ENCODE results near the gene ZWILCH.
"Not testable (repeated sequence)": the region's sequence is repeated elsewhere in the genome, so short reads cannot be mapped to it uniquely, and the experiment has no call there.

ZWILCH gene

GRCh38 chr15:66588537-66588936 lies 83.4 kb downstream of the ZWILCH start:
- Histone ChIP-seq H3K4me3 (no peak overlapping the region), H3K27me3 (peaks cover 0 to 20% of the 10 kb centered on the region in 2 donors), H3K27ac (no peak overlapping the region), H3K36me3 (no peaks in the 10 kb centered on the region), H3K9me3 (no peaks in the 10 kb centered on the region), H3K4me1 (no peaks in the 10 kb centered on the region)
- no peak for DNase-seq
- intact Hi-C loops (cut with DNase I; ENCODE audit: low total_unique reads) = no loop called here
- no peak for TF ChIP-seq CTCF (IDR thresholded peaks at IDR 0.05)

- intact Hi-C loops (cut with DNase I; ENCODE audit: low total_unique reads) = no loop called here
- DNase-seq = no peak
Observed at GRCh38 chr15:66588971-66589370, 83.8 kb downstream of the ZWILCH start.

GRCh38 chr15:66589429-66589828 lies 84.3 kb downstream of the ZWILCH start:
- intact Hi-C loops (cut with DNase I; ENCODE audit: low total_unique reads); H3K36me3 ChIP-seq; DNase-seq; H3K4me3 ChIP-seq; H3K27ac ChIP-seq; H3K4me1 ChIP-seq; H3K9me3 ChIP-seq: not testable (repeated sequence)
- H3K27me3 ChIP-seq = peaks cover 0 to 20% of the 10 kb centered on the region in 2 donors

More at GRCh38 chr15:66588971-66589370, 83.8 kb downstream of the ZWILCH start:
- Histone ChIP-seq H3K27me3 (peaks cover 0 to 20% of the 10 kb centered on the region in 2 donors), H3K36me3 (no peaks in the 10 kb centered on the region), H3K9me3 (no peaks in the 10 kb centered on the region), H3K4me3 (no peak overlapping the region), H3K27ac (no peak overlapping the region), H3K4me1 (no peaks in the 10 kb centered on the region)
- TF ChIP-seq CTCF (IDR thresholded peaks at IDR 0.05) = no peak

GRCh38 chr15:66590435-66590834 lies 85.3 kb downstream of the ZWILCH start:
- H3K4me1 ChIP-seq = no peaks in the 10 kb centered on the region
- peaks cover 0 to 20% of the 10 kb centered on the region in 2 donors for H3K27me3 ChIP-seq
- H3K36me3 ChIP-seq = no peaks in the 10 kb centered on the region
- H3K27ac ChIP-seq = no peak overlapping the region
- no peaks in the 10 kb centered on the region for H3K9me3 ChIP-seq
- no peak for TF ChIP-seq CTCF (IDR thresholded peaks at IDR 0.05)
- intact Hi-C loops (cut with DNase I; ENCODE audit: low total_unique reads) = no loop called here
- no peak overlapping the region for H3K4me3 ChIP-seq
- no peak for DNase-seq

GRCh38 chr15:66591322-66591862 lies 86.3 kb downstream of the ZWILCH start:
- no peak for TF ChIP-seq CTCF (IDR thresholded peaks at IDR 0.05)
- no peak overlapping the region for H3K4me3 ChIP-seq
- H3K36me3 ChIP-seq = no peaks in the 10 kb centered on the region
- H3K27me3 ChIP-seq = peaks cover 0 to 16% of the 10 kb centered on the region in 2 donors
- intact Hi-C loops (cut with DNase I; ENCODE audit: low total_unique reads) = no loop called here
- no peaks in the 10 kb centered on the region for H3K9me3 ChIP-seq
- no peaks in the 10 kb centered on the region for H3K4me1 ChIP-seq
- no peak for DNase-seq
- H3K27ac ChIP-seq = no peak overlapping the region

- peaks cover 0 to 12% of the 10 kb centered on the region in 2 donors for H3K27me3 ChIP-seq
- no peaks in the 10 kb centered on the region for H3K4me1 ChIP-seq
- no peaks in the 10 kb centered on the region for H3K36me3 ChIP-seq
- no peak for TF ChIP-seq CTCF (IDR thresholded peaks at IDR 0.05)
- no peaks in the 10 kb centered on the region for H3K9me3 ChIP-seq
- H3K27ac ChIP-seq = no peak overlapping the region
- DNase-seq = no peak
- intact Hi-C loops (cut with DNase I; ENCODE audit: low total_unique reads) = no loop called here
- no peak overlapping the region for H3K4me3 ChIP-seq
Observed at GRCh38 chr15:66592505-66593218, 87.5 kb downstream of the ZWILCH start.

All from tibial artery (tissue), 4 donors.